Measurements from ENCODE around the gene GAD2.

Gene GAD2

GRCh38 chr10:26310361-26310760 lies 93.8 kb downstream of the GAD2 start:
- TF ChIP-seq, protein P1, sequence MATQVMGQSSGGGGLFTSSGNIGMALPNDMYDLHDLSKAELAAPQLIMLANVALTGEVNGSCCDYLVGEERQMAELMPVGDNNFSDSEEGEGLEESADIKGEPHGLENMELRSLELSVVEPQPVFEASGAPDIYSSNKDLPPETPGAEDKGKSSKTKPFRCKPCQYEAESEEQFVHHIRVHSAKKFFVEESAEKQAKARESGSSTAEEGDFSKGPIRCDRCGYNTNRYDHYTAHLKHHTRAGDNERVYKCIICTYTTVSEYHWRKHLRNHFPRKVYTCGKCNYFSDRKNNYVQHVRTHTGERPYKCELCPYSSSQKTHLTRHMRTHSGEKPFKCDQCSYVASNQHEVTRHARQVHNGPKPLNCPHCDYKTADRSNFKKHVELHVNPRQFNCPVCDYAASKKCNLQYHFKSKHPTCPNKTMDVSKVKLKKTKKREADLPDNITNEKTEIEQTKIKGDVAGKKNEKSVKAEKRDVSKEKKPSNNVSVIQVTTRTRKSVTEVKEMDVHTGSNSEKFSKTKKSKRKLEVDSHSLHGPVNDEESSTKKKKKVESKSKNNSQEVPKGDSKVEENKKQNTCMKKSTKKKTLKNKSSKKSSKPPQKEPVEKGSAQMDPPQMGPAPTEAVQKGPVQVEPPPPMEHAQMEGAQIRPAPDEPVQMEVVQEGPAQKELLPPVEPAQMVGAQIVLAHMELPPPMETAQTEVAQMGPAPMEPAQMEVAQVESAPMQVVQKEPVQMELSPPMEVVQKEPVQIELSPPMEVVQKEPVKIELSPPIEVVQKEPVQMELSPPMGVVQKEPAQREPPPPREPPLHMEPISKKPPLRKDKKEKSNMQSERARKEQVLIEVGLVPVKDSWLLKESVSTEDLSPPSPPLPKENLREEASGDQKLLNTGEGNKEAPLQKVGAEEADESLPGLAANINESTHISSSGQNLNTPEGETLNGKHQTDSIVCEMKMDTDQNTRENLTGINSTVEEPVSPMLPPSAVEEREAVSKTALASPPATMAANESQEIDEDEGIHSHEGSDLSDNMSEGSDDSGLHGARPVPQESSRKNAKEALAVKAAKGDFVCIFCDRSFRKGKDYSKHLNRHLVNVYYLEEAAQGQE (IDR thresholded peaks at IDR 0.05; ENCODE audit: insufficient read depth in 1 of 2, low read depth in 2 of 2, low read length in 2 of 2): no peak
- no peak for TF ChIP-seq POLR2AphosphoS5 (IDR thresholded peaks at IDR 0.05; ENCODE audit: low read depth, low read length)
- no peak for TF ChIP-seq FOXP2 (optimal IDR thresholded peaks at IDR 0.05; ENCODE audit: borderline replicate concordance, extremely low read depth, extremely low read length, insufficient read depth)
- no peak for TF ChIP-seq TAF1 (IDR thresholded peaks at IDR 0.05; ENCODE audit: borderline replicate concordance, insufficient read depth, low read length)
- no peak for TF ChIP-seq SIN3A (IDR thresholded peaks at IDR 0.05; ENCODE audit: borderline replicate concordance, insufficient read depth, low read length)

GRCh38 chr10:26311383-26311940 lies 94.9 kb downstream of the GAD2 start:
- TF ChIP-seq FOXP2 (optimal IDR thresholded peaks at IDR 0.05; ENCODE audit: borderline replicate concordance, extremely low read depth, extremely low read length, insufficient read depth): no peak
- TF ChIP-seq TAF1 (IDR thresholded peaks at IDR 0.05; ENCODE audit: borderline replicate concordance, insufficient read depth, low read length): no peak
- TF ChIP-seq SIN3A (IDR thresholded peaks at IDR 0.05; ENCODE audit: borderline replicate concordance, insufficient read depth, low read length): no peak
- TF ChIP-seq, protein P1 (IDR thresholded peaks at IDR 0.05; ENCODE audit: insufficient read depth in 1 of 2, low read depth in 2 of 2, low read length in 2 of 2): no peak
- TF ChIP-seq POLR2AphosphoS5 (IDR thresholded peaks at IDR 0.05; ENCODE audit: low read depth, low read length): no peak

DNA sequence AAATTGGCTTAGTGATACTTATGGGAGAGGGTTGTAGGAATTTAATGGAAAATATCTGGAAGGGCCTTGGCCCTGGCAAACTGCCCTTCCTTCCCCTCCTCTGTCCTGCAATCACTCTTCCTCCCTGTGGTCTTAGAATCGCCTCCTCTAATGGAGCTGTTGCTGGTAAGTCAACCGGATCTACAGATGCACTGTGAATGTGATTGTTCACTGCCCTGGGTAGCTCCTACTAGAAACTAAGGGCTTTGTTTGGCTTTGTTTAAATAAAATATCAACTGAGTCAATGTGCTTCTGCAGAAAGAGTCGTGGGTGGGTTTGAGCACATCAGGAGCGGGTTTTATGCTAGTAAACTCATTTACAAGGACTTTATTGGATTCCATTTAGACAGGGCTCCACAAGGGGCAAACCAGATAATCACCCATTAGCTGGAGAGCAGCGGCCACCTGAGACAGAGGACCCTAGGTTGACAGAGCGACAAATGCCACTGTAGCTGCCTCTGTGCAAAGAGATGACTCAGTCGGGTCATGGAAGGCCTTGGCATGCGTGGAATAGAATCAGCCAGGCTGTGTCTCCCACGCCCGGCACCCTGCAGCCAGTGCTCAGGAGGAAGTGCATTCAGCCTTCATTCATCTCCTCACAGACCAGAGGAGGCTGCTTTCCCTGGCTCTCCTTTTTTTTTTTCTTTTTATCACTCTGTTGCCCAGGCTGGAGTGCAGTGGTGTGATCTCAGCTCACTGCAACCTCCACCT lies 97.9 kb downstream of the GAD2 start:
- TF ChIP-seq TAF1 (IDR thresholded peaks at IDR 0.05; ENCODE audit: borderline replicate concordance, insufficient read depth, low read length): no peak
- TF ChIP-seq, protein P1 (IDR thresholded peaks at IDR 0.05; ENCODE audit: insufficient read depth in 1 of 2, low read depth in 2 of 2, low read length in 2 of 2): no peak
- TF ChIP-seq SIN3A (IDR thresholded peaks at IDR 0.05; ENCODE audit: borderline replicate concordance, insufficient read depth, low read length): no peak
- TF ChIP-seq FOXP2 (optimal IDR thresholded peaks at IDR 0.05; ENCODE audit: borderline replicate concordance, extremely low read depth, extremely low read length, insufficient read depth): no peak
- TF ChIP-seq POLR2AphosphoS5 (IDR thresholded peaks at IDR 0.05; ENCODE audit: low read depth, low read length): no peak

DNA sequence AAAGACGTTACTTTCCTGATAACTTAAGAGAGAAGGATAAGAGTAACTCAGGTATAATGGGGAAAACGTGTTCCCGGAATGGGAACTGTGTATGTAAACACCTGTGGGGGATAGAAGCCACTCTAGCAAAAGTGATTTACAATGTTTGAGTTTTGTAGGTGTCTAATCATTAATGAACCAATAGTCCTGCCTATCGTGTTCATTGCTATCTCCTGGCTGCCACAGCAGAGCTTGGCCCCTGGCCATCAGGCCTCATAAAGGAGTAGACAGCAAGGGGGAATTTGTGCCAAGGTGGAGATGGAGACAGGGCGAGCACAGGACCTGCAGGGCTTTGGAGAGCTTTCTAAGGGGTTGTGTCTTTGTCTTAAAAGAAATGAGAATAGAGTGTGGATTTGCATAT lies 102.1 kb downstream of the GAD2 start:
- TF ChIP-seq FOXP2 (optimal IDR thresholded peaks at IDR 0.05; ENCODE audit: borderline replicate concordance, extremely low read depth, extremely low read length, insufficient read depth) (no peak), POLR2AphosphoS5 (IDR thresholded peaks at IDR 0.05; ENCODE audit: low read depth, low read length) (no peak)
- TF ChIP-seq, protein P1 (IDR thresholded peaks at IDR 0.05; ENCODE audit: insufficient read depth in 1 of 2, low read depth in 2 of 2, low read length in 2 of 2): no peak
